HG03378 (cell line): Measurements from ENCODE around the gene PREX1.

ENCODE experiments used
- ATAC-seq: cut with Tn5 transposase; IDR thresholded peaks from one replicate; pipeline ENCODE4 v1.9.1; 2021; ENCODE audit warnings: mild to moderate bottlenecking, moderate library complexity; ENCODE audit not compliant: unreplicated experiment

The PREX1 gene

DNA sequence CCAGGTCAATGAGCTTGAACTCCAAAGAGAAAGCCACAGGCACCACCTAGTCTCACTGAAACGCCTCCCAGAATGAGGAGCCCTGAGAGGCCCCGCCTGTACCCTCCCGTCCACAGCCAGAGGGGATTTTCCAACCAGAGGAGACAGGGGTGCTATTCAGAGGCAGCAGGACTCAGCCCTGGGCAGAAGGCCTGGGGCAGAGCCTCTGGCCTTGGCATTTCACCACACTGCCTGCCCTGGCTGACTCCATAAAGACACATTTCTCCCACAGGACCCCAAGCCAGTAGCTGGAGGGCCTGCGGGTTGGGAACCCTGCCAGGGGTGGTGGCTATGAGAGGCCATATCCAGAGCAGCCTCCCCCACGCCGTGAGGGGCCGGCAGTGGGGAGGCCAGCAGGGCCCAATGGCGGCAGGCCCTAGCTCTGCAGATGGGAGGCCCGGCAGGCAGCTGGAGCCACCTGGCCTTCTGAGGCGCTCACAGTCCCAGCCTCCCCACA, 159.3 kb downstream of the PREX1 start:
- no peak for ATAC-seq

DNA sequence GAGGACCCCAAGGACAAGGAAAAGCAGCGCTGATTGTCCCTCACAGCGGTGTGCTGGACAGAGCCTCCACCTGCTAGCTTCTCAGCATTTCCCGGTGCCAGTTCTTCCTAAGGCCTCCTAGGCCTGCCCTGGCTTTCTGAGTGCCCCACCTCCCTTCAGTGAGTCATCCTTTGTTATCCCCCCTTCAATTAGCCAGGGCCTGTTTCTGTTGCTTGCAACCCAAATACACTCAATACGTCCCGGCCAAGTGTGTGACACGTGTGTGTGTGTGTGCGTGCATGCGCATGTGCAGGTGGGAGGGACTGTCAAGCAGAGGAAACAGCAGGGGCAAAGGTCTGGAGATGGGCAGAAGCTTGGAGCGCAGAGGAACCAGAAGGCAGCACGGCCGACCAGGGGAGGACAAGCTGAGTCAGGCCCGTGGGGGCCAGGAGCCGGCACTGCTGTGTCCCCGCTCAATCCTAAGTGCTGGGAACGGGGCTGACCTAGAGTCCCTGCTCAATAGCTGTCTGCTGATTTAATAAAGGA, 159.8 kb downstream of the PREX1 start:
- no peak for ATAC-seq

DNA sequence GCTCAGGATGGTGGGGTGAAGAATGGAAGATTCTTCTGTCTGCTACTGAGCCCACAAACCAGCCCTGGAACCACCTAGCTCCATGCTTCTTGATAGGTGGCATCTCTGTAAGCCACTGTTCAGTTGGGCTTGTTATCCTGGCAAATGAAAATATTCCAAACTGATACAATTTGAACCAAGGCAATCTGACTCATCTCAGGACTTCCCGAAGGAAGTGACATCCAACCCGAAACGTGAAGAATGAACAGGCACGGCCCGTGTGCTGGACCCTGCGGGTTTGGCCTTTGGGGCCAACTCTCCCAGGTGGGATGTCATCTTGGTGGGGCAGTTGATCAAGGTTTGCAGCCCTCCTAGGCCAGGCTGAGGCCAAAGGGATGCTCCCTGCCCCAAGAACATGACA, 160.3 kb downstream of the PREX1 start:
- ATAC-seq = no peak

DNA sequence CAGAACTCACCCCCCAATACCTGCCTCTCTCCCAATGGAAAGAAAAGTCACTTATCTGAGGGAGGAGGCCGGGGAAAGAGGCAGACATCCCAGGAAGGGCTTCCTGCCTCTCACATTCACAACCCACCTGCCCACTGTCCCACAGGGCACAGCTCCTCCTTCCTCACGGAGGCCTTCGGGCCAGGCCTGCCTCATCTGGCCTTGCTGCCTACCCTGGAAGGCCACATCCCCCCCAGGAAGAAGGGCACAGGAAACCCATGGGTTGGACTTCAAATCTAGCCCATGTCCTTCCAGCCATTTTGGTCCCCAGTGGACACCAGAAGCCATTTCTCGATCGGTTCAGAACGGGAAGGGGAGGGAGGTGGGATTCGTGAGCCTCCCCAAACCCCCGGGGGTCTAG, 162.0 kb downstream of the PREX1 start:
- ATAC-seq = no peak

DNA sequence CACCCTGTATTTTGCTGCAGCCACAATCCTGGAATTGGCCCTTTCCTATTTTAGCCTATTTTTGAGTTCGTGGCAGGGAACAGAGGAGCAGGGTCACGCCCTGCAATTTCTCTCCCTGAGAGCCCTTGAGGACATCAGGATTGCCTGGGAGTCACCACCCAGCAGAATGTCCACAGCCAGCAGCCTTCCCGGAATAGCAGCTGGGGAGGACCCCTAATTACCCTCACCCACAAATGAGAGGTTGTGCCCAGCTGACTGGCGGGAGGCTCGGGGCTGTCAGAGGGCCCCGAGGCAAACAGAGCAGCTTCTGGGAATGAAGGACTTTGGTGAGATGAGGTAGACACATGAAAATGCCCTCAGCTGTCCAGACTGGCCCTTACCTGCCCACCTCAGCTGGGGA, 165.1 kb downstream of the PREX1 start:
- ATAC-seq = no peak

DNA sequence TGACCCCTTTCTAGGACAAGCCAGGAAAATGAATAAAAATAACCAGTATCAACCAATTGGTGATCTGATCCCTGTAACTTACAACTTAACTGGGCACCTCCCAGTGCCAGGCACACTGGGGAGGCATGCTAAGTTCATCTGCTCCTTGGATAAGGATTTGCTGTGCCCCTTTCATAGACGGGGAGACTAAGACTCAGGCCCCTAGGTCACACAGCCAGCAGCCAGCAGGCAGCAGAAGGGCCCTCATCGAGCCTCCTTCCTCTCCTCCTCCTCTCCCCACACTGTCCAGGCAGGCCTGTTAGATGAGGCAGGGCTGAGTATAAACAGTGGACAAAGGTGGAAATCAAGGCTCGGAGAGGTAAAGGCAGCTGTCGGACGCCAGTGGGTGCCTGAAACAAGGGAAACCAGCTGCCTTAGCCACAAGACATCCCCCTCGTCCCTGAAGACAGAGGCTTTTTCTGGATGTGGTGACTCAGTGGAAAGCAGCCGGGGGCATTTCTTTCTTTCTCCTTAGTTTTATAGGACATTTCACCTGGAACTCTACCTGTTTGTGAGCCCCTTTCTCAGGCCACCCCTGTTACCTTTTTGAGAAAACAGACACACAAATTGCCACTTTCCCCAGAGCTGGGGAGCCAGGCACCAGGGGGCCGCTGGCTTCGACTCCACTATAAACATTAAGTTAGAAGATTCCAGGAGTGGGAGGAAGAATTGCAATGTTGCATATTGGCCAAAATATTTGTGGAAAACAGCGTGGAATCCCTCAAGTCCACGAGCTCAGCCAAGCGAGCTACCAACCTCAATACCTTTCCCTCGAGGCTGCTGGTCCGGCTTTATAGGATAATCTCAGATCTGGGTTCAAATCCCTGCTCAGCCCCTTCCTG, 166.0 kb downstream of the PREX1 start:
- no peak for ATAC-seq

DNA sequence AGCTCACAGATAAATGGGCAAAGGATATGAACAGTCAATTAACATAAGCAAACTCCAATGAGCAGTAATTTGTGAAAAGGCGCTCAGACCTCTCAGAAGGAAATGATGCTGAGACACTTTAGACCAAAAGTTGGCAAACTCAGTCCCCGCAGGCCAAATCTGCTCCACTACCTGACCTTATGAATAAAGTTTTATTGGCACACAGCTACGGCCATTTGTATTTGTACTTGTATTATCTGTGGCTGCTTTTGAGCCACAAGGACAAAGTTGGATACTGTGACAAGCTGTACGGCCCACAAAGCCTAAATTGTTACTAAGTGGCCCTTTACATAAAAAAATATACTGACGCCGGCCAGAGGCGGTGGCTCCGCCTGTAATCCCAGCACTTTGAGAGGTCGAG, 167.0 kb downstream of the PREX1 start:
- ATAC-seq = no peak

DNA sequence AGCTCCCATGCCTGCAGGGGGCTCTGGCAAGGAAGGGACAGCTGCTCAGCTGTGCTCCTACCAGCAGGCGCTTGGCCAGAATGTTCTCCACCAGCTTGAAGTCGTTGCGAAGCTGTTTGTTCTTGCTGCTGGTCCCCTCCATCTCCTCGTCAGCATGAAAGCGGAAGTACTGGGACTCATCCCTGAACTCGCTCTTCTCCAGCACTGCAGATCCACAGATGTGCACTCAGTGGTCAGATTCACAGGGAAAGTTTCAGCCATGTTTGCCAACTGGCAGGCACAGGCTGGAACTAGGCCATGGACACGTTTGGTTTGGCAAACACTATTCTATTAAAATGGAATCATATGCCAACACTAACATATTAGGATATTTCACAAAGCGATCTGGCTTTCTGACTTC, 167.9 kb downstream of the PREX1 start:
- no peak for ATAC-seq

DNA sequence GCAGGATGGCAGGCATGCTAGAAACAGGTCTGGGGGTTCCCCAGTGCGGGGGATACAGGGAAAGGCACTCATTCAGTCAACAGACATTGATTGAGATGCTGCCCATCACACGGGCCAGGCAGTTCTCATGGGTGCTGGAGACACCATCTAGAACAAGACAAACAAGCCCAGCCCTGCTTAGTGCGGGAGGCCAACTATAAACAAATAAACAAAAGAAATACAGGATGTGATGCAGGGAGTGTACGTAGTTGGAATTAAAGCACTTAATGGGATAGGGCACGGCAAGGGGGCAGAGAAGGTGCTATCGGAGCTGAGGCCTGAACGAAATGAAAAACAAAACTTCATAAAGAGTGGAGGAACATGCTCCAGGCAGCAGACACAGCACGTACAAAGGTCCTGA, 169.3 kb downstream of the PREX1 start:
- ATAC-seq = no peak

DNA sequence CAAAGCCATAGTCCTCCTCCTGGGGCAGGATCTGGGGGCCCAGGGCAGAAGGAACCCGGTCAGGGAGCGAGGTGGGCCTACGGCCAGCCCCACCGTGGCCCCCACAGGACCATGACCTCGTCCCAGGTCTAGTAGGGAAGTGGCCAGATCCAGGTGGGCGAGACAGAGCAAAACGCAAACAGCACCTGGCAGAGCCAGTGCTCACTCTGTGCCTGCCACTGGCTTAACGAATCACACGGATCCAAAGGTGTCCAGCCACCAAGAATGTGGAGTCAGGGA, 169.7 kb downstream of the PREX1 start:
- ATAC-seq = no peak

DNA sequence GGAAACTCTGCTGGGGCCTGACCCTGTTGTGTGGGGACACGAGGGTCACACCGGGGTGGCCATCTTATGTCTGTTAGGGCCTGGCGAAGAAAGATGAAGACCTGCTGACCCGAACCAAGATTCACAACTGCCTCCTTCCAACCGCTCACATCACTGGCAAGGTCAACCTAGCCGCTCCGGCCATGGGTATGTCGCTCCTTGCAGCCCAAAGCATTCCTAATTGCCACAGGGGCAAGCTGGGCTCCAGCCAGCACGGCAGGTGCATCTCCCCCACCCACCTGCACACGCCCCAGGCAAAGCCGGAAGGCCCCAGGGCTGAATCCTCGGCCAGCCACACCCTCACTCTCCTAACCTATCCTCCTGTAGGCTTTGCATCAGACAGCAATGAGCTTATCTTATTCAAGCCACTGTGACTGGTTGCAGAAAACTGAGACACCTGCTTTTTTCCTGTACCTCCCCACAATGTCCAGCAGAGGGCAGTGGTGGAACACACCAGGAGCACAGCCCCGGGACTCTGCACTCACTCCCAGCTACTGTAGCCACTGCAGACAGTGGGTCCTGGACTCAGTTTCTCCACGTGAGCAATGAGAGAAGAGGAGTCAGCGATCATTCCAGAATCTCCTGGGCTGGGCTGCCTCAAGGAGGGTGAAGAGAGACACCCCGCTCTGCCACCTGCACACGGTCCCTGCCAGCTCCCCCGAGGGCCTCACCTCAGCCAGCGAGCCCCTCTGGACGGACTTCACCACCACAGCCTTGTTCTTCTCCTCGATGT, 170.2 kb downstream of the PREX1 start:
- no peak for ATAC-seq

DNA sequence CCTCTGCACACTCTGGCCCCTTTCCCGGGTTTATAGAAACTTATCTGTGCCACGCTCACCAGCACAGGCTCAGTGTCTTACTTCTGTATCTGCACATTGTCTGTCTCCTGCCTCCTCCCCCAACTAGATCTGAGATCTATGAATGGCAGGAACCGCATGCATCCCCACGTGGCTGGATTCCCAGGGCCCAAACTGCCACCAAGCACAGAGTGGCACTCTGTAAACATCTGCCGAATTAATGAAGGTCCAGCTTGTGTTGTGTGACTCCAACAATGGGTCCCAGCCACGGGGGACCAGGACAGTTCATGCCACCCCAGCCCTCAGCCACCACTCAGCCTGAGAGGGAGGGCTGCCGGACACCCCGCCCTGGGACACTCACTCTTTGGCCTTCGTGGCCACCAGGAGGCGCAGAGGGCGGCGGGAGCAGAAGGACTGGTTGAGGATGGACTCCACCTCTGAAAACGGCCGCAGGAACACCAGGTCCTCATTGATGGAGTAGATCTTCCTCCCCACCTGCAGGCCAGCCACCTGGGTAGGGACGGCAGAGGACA, 171.1 kb downstream of the PREX1 start:
- ATAC-seq = no peak

DNA sequence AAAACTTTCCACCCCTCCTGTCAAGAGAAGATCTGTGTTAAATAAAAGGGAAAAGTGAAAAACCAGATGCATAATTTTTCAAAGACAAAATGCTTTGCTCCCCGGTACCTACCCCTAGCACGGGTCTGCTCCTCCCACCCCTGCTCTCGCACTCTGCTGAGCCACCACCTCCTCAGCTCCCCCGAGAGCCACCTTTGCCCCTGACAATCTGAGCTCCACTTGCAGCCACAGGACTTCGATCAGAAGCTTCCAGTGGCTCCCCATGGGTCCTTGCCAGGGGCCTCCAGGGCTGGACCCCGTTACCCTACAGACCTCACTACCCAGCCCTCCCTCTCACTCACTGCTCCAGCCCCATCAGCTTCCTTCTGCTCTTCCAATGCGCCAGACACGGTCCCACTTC, 171.7 kb downstream of the PREX1 start:
- no peak for ATAC-seq

DNA sequence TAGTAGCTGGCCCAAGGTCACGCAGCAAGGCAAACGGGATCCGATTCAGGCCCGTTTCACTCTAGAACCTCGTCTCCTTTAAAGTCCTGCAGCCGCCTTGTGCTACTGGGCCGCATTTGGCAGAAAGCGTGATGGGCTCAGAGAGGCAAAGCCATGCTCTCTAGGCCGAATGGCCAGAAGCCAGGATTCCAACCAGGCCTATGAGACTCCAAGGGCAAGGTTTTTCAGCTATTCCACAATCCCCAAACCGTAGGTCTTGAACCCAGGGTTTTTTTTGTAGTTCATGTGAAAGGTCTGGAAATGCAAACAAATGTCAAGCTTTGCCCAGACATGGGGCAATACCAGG, 174.1 kb downstream of the PREX1 start:
- ATAC-seq = no peak

DNA sequence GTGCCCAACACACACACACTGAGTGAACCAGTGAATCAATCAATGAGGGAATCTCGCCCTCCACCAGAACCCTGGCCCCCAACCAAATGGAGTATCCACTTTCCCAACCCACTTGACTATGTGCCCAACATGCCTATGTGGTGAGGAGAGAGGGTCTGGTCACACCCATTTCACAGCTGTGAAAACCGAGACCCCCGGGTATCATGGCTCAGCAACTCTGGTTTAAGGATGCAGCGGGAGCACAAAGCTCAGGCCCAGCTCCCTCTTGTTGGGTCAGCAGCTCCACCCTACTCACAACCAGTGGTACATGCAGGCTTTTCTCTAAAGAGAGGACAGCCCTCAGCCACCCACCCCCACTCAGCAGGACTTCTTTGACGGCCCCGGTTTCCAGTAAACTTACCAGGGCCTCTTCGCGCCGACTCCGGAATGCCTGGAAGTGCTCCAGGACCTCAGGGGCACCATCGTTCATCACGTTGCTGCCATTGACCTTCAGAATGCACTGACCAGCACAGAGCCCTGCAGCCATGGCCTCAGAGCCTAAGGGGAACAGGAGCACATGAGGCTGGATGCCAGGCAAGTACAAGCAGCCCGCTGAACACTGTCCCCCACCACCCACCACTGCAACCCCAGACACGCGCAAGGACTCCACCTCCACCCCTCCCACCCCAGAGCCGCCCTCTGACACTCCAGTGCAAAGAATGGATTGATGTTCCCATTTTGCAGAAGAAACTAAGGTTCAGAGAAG, 174.7 kb downstream of the PREX1 start:
- no peak for ATAC-seq

DNA sequence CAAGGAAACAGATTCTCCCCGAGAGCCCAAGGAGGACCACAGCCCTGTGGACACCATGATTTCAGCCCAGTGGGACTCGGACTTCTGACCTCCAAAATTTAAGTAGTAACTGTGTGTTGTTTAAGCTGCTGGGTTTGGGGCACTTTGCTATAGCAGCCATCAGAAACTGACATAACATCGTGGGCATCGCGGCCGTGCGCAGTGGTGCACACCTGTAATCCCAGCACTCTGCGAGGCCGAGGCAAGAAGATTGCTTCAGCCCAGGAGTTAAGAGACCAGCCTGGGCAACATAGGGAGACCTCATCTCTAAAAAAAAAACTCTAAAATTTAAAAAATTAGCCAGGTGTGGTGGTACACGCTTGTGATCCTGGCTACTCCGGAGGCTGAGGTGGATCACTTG, 175.8 kb downstream of the PREX1 start:
- no peak for ATAC-seq

DNA sequence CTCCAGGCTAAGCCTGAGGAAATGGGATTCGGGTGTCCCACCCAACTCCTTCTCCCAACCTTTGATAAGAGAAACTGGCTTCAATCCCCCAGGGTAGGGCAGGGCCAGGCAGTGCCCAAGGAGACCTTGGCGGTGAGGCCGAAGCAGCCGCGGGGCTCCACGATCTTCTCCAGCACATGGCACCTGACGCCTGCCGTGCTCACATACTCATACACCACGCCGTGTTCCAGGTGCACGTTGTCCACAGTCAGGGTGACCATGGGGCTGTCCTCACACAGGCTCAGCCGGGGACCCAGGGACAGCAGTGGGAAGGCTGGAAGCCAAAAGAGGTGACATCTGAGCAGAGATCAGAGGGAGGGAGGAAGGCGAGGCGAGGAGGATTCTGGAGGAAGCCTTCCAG, 176.5 kb downstream of the PREX1 start:
- no peak for ATAC-seq

DNA sequence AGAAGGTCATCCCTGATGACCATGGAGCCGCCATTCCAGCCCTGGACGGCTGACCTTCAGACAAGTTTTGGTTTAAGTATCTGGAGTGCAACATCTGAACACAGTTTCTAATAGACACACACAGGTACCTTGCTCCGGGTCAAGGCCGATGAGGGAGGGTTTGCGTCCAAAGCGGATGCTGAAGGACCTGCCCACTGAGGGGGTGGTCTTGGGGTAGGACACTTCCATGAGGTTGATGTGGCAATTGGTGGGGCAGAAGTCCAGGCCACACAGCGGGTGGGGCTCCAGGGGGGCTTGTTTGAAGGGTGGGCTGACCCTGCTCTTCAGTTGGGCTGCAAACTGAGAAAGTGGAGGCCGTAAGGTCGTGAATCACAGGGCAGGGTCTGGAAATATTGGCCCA, 177.9 kb downstream of the PREX1 start:
- no peak for ATAC-seq

DNA sequence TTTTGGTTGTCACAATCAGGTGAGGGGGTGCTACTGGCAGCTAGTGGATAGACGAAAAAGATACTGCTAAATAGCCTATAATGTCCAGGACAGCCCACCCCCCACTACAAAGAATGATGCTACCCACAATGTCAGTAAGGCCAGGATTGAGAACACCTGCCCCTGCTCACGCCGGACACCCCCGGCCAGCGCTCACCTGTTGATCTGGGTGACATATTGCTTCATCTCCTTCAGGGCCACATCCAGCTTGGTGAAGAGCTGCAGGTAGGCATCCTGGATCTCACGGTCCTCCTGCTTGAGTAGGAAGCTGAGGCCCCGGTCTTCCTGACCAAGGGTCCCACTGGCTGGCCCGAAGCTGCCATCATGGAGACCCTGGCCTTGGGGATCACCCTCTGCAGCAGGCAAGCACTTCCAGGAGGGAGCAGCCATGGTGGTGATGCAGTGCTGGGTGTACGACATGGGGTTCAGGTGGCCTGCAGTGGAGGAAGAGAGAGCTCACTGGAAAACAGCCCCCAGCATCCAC, 178.6 kb downstream of the PREX1 start:
- ATAC-seq = no peak

DNA sequence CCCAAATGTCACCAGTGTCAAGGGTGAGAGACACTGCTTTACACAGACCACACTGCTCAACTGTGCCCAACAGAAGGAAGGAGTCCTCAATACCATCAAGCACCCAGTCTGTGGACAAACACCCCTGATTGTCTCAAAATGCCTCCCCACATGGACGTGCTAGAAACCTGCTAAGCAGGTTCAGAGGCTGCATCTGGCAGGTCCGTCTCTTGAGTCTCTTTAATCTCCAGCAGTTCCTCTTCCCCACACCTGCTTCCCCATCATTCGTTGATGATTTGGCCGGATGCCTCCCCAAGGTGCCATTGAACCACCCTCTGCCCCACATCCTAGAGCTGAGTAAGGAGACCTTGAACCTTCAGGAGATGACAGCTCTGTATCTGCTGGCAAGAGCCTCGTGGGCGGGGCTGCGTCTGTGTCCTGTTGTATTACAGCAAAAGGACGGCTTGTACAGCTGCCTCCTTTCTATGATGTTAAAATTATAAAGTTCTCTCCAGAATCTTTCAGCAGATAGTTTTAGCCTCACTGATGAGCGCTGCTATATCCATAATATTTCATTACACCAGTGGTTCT, 179.2 kb downstream of the PREX1 start:
- no peak for ATAC-seq

DNA sequence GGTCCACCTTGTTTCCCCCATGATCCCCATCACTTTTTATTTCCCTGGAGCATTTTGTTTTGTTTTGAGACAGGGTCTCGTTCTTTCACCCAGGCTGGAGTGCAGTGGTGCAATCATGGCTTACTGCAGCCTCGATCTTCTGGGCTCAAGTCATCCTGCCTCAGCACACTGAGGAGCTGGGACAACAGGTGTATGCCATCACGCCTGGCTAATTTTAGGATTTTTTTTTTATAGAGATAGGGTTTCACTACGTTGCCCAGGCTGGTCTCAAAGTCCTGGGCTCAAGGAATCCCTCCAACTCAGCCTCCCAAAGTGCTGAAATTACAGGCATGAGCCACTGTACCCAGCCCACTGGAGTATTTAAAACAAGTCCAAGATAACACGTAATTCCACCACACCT, 179.9 kb downstream of the PREX1 start:
- no peak for ATAC-seq
